GM18867 (cell line): ENCODE measurements around the gene CHN1.

Experiments
- ATAC-seq: cut with Tn5 transposase; IDR thresholded peaks from one replicate; pipeline ENCODE4 v1.9.1; 2021; ENCODE audit warnings: mild to moderate bottlenecking, moderate library complexity; ENCODE audit not compliant: unreplicated experiment

CHN1 gene

DNA sequence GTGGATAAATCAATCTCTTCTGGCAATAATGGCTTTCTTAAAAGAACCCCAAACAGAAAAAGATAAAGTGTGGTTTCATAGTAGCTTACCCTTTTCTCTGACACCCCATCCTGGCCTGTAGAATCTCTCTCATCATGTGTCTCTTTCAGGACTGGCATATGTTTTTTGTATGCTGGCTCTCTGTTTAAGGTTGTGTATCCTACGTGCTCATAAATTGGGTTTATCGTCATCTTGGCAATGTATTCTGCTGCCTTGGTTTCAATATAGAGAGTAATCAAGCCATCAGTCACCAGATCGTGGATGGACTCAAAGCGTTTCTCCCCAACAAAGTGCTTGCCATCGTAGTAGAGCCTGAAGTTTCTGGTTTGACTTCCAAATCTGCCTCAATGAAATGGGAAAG lies 127.4 kb downstream of the CHN1 start:
- no peak for ATAC-seq

DNA sequence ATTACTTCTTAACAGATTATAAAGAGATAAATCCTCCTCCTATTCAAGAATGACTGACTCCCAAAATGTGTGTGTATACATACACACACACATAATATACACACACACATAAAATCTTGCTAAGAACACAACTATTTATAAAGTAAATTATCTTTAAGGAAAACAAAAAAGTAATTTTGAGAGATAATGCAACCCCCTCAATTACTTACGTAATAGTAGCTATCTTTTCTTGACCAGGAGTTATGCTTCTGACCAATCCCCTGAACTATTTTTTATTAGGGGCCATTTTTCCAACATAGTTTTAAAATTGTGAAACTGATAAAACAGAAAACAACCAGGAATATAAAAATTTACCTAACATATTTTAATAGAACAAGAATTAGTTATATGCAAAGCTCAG lies 127.9 kb downstream of the CHN1 start:
- no peak for ATAC-seq

DNA sequence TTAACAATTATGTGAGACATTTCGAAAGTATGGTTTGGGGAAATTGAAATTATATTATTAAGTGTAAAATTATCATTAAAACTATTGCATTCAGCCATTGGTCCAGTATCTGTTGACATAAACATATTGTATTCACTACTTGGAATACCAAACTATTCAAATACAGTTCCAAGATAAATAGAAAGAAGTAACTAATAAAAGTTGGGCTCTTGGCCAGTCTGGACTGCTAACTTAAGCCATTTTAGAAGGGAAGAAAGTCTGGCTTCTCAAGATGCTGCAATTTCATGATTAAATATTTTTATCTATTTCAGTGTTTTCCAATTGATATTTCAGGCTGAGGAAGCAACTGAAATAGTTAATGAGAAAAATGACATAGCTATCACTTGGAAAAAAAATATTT lies 131.1 kb downstream of the CHN1 start:
- no peak for ATAC-seq

DNA sequence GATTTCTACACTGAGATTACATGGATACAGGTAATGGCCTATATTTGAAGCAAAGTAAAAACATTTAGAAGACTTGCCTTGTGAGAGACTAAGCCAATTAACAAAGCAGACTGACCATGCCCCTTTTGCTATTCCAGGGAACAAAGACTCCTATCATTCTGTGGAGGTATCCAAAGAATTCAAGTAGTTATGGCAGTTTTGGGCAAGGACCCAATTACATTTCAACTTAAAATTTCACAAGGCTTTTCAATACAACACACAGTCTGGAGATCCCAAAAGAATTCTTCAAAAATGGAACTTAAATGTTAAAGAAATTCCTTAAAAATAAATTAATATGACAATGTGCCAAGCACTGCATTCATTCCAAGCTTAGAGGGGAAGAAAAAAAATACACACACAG lies 131.7 kb downstream of the CHN1 start:
- ATAC-seq, result no peak

DNA sequence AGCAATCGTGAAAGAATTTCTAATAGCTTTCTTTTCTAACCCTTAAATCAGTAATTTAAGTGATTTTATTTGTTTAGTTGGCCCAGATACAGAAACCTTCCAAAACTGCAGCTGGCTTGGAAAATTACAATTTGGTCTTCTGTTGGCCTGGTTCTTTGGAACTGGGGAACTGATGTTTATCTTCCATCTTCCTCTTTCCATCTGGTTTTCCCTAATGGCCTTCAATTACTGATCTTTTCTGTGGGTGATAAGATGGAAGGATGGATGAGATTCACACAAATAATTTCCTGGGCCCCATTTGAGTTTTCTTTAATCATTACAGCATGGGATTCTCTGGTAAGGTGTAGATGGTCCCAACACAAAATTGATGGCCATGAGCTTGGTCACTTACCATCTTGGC lies 134.4 kb downstream of the CHN1 start:
- ATAC-seq, result no peak

DNA sequence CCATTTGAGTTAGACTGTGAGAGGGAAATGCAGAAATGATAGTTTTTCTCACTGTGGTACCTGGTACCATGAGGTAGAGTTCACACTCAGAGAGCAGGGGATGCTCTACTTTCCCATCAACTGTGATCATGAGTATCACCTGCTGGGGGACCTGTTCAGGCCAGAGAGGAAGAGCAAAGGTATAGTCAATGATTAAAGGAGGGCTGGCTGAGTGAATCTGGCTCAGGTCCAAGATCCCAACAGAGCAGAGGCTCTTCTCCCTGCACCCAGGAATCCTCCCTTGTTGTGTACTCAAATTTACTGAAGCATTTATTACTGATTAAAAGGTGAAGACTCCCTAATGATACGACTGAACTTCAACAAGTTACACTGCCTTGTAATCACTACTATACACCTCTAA lies 136.3 kb downstream of the CHN1 start:
- ATAC-seq, result no peak

DNA sequence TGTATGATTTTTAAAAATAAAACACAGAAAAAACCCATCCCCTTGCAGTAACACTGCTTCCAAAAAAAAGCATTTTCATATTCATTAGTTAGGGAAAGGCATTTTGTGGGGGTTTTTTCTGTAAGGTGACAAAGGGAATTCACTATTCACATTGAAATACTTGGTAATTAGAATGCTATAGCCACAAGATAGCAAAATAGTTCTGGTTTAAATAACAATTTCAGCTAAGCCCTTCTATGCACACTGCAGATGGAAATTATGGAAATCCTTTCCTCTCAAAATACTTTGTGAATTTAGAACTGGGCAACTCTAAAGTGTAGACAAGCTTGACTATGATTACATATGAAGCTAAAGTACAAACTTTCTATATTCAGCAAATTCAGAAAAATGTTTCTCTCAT lies 138.8 kb downstream of the CHN1 start:
- no peak for ATAC-seq

DNA sequence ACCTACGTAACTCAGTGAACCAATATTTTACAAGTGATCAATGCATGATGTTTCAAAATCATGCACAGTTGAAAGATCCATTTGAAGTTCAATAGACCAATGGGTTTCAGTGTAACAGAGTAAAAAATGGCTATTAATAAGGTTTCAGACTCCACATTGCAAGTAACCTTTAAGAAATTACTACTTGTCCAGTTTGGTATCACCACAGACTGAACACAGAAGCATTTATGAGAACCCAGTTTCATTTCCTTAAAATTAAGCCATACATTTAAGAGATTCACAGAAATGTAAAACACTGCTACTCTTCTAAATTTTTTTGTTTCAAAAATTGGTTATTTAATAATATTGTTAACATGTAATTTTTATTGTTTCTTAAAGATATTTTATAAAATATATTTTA lies 142.0 kb downstream of the CHN1 start:
- ATAC-seq, result no peak

DNA sequence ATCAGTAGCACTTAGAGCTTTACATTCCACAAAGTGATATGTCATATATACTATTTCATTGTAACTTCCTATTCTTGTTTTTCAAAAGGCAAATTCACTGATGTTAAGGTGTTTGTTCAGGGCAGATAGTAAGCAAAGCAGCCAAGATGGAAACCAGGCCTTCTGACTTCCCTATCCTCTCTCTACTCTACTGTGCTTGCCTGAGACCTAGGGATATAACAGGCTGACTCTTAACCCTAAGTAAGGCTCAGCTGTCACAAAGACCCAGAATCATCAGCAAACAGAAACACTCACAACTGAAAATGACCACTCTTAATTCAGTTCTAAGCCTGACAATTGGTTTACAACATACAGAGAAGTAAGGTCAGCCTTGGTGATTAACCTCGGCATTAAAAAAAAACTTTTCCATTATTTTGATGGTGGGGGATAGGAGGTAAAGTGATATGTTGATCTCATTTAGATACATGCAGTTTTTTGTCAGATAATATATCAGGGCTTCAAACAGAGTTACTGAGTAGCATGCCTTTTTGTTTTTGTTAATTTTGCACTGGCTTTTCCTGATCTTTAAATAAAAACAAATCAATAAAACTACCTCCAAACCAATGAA lies 145.5 kb downstream of the CHN1 start:
- ATAC-seq, result no peak

DNA sequence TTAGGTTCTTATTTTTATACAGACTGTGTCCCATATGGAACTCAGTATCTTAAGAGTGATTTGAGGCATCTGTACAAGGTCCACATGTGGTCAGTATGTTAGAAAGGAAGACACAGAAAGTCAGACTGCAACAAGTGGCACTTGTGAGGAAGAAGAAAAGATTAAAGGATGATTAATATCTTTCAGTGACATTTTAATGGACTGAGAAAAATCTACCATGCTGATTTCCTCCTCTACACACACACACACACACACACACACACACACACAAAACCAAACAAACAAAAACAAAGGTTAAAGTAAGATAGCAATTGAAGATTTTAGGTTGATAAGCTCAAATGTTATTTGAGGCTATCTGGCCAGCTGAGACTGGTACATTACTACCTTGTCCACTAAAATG lies 146.4 kb downstream of the CHN1 start:
- ATAC-seq, result no peak

DNA sequence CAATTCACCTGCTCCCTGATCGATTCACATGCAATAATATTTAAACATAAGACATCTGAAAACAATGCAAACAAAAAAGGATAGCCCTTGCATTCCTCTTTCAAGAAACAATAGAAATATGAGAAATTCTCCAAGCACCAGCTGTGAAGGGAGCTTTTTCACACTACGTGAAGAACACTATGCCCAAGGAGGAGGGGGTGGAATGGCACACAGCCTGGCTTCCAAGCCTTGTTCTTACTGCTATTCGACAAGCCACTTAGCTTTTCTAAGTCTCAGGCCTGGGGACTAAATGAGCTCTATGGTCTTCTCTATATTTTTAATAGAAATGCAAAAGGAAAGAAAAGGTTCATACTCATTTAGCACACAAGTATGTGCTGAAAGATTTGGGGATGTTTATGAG lies 148.7 kb downstream of the CHN1 start:
- no peak for ATAC-seq

DNA sequence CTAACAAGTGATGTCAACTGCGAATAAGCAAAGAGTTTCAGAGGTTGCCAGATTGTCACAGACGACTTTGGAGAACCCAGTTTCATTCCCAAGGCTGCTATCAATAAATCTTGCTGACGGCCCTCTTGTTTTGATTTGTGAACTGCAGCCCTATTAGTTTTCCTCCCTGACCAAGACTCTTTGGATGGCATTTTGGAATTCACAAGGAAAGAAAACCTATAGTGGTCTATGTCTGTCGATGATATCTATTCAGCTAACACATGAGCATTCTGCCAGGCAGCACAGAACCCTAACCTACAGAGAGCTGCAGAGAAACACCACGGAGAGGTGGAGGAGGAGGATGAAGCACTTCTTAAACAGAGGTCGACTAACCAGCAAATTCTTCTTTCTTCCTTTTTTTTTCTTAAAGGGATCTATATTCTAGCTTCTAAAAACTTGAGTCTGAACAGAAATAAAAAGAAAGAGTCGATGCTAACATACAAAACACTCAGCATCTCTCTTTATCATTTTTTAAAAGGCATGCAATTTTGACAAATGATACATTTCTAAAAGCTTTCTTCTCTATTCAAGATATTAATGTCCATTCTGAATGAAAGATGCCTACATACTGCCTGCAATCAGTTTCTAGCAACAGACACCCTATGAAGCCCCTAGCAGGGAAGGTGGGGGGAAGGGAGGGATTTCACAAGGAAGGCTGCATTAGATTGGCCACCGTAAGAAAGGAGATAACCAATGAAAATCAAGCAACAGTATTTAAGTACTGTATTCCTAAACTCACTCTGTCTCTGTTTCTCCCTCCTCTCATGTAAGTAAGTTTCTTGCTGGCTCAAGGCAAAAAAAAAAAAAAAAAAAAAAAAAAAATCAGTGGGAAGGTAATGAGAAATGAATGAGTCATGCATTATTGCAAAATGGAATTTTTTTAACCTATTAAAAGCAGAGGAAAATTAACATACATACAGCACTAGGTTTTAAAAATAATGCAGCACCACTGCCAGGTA lies 157.9 kb downstream of the CHN1 start:
- no peak for ATAC-seq

DNA sequence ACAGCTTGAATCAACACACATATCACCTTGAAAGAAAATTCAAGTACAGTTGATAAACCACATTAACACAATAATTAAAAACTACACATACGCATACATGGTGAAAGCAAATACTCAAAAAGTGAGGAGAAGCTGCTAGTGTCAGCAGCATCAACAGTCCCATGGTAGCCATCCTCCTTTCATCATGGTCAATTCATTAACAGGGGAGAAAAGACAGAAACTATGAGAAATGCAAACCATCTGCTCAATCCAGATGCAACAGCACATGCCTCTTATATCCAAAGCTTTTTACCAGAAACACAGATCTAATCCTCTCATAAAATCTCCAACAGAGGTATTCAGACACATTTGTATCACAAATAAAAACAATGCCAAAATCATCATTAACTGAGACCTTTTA lies 159.0 kb downstream of the CHN1 start:
- no peak for ATAC-seq

DNA sequence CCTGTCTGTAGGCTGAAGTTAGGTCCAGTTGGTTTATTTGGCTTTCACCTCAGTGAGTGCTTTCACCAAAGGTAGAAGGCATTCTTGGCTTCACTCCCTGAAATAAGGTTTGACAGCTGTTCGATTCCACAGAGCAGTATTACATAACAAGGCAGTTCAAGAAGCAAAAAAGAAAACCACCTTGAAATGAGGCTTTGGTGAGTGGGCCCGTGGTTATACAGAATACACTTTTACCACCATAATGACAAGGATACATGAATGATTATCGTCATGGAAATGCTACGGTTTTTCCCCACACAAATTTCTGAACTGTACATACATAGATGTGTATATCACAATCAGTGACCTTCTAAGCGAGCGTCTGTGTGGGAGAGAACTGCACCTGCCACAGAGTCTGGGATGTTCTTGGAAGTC lies 160.9 kb downstream of the CHN1 start:
- ATAC-seq, result no peak

DNA sequence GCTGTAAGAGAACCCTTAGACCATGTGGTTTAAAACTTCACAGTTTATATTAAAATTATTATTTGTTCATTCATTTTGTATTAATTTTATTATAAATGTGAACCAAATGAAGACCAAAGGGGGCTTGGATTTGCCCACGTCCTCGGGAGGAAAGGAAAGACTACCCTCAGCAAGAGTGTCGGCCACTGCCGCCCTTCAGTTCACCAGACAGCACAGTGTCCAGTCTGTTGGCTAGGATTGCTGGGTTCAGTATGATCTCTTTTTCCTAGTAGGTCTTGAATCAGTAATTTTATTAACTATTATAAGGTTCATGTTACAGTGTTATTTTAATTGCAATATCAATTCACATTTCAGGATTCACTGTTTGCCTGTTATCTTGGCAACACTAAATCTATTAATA lies 162.7 kb downstream of the CHN1 start:
- no peak for ATAC-seq

DNA sequence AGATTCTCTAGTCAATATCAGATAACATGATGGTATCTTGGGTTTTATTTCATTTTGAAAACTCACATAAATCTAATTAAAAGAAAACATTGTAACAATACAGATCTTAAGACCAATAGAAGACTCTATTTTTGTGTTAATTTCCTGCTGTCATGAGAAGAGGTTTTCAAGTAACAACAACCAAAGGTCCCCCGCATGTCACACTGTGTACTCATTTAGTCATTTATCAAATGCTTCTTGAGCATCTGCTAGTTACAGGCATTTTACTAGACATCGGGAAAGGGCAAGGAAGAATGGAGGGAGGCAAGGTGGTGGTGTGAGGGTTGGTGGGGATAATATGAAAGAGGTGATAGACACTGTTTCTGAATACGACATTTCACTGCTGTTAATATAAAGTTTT lies 163.2 kb downstream of the CHN1 start:
- no peak for ATAC-seq

DNA sequence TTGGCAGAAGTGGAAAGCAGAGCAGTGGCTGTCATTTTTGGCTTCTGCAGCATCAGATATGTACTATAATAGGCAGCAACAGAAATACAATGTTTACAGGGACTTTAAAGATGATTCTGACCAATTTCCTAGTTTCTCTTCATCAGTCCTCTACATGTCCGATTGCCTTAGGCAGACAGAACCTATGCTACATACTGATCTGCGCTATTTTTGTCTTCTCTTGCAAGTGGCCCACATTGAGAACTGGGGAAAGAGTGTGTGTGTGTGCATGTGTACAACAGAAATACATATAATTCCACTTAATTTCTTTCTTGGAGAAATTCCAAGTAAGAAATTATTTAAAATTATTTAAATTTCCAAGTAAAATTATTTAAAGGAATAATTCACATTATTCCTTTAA lies 163.8 kb downstream of the CHN1 start:
- ATAC-seq, result no peak

DNA sequence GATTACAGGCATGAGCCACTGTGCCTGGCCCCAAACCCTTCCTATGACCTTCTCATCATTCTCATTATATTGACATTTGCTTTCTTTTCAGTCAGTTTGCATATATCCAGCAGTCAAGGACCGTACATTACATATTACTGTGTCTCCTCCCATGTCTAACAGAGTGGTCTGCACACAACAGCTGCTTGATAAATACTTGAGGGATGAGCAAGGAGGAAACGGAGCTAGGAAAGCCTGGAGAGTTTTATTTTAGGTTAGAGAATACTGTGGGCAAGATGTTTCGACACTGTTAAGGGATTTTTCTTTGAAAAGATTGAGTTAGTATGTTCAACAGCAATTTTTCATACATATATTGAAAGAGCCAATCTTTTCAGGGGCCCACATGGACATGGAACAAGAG lies 164.7 kb downstream of the CHN1 start:
- ATAC-seq, result no peak

DNA sequence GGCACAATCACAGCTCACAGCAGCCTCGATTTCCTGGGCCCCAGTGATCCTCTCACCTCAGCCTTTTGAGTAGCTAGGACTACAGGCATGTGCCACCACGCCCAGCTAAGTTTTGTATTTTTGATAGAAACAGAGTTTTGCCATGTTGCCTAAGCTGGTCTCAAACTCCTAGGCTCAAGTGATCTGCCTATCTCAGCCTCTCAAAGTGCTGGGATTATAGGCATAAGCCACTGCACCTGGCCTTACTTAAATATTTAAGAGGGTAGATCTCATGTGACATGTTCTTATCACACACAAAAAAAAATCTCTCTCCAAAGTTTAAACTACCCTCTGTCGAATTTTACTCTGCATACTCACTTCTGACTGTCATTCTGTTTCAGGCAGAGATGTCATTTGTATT lies 165.5 kb downstream of the CHN1 start:
- no peak for ATAC-seq

DNA sequence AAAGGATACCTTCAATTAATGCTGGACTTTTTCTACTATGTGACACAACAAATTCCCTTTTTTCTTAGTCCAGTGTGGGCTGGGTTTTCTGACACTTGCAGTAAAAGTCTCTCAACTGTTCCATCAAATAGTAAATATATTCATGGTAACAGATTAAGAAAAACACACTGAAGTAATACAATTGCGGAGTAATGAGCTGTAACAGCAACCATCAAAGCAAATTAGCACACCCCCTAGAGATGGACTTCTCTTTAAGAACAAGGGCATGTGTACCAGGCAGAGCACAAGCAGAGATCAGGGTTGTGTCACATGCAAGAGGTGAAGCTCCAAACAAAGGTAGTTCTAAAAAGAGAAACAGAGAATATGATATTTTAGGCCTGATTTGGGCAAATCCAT lies 168.2 kb downstream of the CHN1 start:
- ATAC-seq, result no peak

DNA sequence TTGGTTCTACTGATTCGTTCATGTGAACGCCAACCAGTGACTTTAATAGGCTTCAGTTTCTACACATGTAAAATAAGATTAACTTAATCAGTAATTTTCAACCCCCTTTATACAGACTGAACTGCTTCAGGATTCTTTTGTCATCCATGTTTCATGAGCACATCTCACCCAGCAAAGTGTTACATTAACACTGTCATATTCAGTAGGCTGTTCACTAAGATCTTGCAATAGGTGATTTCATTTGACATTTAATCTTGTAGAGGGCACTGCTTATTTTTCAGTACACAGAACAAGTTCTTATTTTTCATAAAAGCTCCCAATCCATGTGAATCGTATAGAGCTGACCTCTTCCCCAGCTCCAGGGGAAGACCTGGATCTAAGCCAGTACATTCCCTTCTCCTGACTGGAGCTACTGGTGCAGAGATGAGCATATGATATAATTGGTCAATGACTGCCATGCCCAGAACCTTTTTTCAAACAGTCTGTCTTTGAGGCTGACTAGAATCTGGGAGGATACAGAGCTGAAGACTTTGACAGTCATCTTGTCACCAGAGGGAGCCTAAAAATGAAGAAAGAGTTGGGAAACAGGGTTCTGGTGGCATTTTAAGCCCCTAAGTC lies 168.7 kb downstream of the CHN1 start:
- ATAC-seq, result no peak

DNA sequence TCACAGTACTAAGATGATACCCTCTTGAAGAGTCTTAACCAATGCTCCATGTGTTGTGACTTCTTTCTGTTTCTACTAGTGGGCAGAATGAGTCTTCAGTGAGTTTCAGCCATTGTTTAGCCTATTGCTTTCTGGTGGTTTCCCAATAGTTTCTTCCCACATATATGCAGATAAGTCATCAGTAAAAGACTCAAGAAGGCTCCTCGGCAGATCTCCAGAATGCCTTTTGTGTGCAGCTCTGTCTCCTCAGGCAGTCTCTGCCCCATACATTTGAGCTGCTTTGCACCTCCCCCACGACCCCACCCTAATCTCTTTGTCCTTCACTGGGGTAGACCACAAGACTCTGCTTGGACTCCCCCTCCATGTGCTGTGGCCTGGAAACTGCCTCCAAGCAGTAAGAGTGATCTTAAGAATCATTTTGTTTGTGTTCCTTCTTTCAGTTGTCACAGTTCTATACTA lies 169.4 kb downstream of the CHN1 start:
- no peak for ATAC-seq
